Caki2 (cell line): ENCODE data around the gene DAB1. TPM values are rescaled to one million over a fixed set of nuclear protein-coding genes. Genes with fewer than 3 reads are reported as not detected.

ENCODE experiments used
- DNase-seq: peaks from one replicate; pipeline ENCODE4 v3.0.0-alpha.2; 2015; ENCODE audit warnings: low read depth
- in situ Hi-C: cut with HindIII; loops from 2 replicates; pipeline ENCODE4 v1.10.0; 2016; ENCODE audit warnings: low sequenced_read_pairs, low pct_unique_long_range_greater_than_20kb, mixed read lengths
- total RNA-seq: library from RNA; depleted of rRNA; stranded (reverse); fragments of >200 nt; shearing (Covaris generic); gene quantifications from 2 replicates; pipeline ENCODE4 v1.2.3, GENCODE V29; 2014; ENCODE audit warnings: low replicate concordance

The DAB1 gene
- total RNA-seq, 1 experiment from 2014 or later, result not detected

DNA sequence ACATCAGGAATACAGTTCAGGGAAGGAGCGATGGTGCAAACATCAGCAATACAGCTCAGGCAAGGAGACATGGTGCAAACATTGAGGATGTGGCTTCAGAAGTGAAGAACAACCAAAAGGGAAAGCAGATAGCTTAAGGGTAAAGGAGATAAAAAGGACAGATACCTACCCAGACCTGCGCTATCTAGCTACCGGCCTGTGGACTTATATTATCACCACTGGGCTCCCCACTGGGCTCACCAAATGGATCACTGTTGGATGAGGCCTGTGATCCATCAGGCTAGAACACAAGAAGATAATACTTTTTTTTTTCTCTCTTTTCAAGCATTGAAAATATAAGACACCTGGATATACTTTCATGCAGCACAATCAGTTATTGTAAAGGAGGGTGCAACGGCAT, 413.3 kb downstream of the DAB1 start:
- in situ Hi-C loops, result no loop called here
- DNase-seq, result no peak

DNA sequence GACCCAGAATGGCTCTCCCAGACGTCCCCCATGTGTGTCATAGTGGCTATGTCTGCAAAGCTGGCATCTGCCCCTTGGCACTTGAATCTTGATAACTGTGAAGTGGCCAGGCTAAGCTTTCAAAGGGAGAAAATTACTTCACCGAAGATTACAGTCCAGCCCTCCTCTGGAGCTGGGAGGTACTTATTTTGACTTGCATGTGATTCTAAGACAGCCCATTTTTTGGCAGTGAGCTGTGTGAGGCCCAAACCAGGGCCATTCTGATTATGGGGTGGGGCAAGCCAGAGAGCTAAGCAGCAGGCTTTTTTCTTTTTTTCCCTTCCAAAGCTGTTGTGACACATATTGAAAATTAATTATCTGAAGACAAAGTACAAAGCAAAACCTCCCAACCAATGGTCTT, 415.9 kb downstream of the DAB1 start:
- DNase-seq, result no peak
- in situ Hi-C loops, result no loop called here

- in situ Hi-C loops, result no loop called here
- no peak for DNase-seq
Observed at GRCh38 chr1:57007472-57007871, 416.4 kb downstream of the DAB1 start.

- DNase-seq, result no peak
- in situ Hi-C loops, result no loop called here
Observed at GRCh38 chr1:57003398-57004139, 420.3 kb downstream of the DAB1 start.

DNA sequence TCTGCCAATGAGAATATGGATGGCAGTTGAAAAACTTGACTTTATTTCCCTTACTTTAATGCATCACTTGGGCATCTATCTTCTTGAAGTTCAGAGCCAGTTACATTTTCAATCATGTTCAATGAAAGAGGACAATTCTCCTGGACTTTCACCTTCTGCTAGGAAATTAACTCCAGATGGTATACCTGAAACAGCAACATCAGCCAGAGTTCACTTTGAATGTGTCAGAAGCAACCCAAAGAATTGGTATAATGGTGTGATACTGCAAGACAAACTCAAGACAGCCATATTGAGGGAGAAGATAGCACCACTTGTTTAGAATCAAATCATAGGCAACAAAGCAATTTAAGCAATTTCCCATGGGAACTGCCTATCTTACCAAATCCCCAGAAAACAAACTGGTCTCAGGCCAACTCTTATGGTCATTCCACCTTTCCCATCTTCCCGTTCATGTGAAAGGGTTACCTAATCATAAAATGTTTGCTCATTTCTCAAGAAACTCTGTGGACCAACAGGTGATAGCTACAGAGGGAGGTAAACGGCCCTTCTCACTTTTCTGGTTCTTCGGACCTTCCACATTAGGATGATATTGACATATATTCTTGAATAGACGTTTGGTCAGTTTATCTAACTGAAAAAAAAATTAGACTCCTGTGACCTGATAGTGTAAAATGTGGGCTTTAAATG, 428.3 kb downstream of the DAB1 start:
- DNase-seq, result no peak
- in situ Hi-C loops, result no loop called here

DNA sequence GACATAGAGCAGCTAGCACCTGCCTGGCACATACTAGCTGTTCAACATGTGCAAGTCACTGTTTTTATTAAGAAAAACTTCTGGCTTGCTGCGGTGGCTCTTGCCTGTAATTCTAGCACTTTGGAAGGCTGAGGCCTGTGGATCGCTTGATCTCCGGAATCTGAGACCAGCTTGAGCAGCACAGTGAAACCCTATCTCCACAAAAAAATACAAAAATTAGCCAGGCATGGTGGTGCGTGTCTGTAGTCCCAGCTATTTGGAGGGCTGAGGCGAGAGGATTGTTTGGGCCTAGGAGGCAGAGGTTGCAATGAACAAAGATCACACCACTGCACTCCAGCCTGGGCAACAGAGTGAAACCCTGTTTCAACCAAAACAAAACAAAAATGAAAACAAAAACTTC, 430.4 kb downstream of the DAB1 start:
- in situ Hi-C loops, result no loop called here
- no peak for DNase-seq

DNA sequence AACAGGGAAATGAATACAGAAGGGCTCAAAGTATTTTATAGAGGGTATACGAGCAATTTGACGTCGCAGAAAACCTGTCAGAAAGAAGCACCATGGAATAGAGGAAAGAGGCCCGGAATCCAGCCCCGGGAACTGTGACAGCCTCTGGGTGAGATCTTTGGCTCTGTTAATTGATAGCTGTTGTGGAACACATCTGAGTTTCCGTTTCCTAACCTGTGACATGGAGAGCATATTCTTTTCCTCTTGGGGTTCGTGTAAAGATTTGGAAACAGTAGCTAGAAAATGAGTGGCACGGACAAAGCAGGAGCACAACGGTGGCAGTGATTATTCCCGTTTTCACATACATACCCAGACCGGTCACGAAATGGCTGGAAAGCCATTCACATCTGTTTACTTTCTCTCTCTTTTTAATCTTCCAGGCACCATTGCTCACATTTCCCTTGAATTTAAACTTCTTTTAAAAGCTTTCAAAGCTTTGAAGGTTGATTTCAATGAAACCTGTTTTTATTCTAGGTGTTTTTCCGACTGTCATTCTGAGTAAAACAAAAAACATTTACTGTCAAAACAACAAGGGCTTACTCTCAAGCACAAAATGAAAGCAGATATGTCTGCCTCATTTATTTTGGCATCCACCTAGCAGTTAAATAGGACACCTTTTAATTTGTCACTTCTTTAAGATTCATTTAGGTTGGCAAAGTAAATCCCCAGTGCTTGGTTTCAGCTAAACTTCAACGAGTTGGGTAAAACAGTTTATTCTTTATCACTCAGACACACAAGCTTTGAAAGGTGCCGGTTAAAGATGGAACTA, 431.3 kb downstream of the DAB1 start:
- in situ Hi-C loops, result no loop called here
- no peak for DNase-seq

GRCh38 chr1:56991576-56991975, 432.3 kb downstream of the DAB1 start:
- in situ Hi-C loops, result no loop called here
- DNase-seq, result no peak

DNA sequence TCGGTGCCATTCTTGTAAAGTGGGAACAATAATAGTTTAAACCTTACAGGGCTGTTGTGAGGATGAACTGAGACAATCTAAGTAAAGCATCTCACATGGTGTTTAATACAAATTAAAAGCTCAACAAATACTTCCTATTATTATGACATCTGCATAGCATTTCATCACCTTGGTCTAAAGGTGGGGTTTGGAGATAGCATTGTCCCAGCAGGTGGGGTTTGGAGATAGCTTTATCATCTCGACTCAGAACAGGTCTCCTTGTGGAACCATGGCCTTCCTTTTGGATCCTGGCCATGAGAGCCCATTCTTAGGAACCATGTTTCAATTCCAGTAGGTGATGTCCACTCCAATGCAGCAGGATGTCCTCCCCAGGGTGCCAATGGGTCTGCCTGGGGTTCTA, 437.5 kb downstream of the DAB1 start:
- in situ Hi-C loops, result no loop called here
- DNase-seq, result no peak

GRCh38 chr1:56985857-56986256, 438.0 kb downstream of the DAB1 start:
- DNase-seq, result no peak
- in situ Hi-C loops, result no loop called here

GRCh38 chr1:56983484-56983883, 440.4 kb downstream of the DAB1 start:
- in situ Hi-C loops, result no loop called here
- no peak for DNase-seq

DNA sequence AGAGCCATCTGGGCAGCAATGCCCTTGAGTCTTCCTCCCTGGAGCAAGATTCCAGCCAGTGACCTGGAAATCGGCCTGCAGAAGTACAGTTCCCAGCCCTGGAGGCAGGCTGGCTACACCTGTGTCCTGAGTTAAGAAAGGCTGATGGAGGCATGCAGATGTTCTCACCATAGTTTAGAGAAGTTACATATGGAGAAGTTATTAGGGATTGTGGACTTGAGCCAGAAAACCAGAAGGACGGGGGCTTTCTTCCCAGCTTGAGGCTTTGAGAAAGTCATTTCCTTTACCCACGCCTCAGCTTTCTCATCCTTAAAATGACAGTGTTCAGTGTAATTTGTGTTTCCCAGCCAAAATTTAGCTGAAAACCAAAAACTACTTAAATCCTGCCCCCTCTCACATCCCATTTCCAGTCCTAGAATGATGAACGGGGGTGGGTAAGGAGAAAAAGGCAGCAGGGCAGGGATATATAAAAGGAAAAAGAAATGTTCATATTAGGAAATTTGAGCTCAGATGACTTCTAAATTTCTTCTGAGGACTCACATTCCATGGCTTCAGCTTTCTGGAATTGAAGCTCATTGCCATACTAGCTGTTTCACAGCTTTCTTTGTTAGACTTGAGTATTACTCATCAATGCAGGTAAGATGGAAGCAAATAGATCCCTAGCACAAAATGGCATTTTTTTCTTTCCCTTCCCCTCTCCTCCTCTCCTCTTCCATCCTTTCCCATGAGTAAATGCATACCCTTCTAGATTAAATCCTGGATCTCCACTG, 443.7 kb downstream of the DAB1 start:
- in situ Hi-C loops, result no loop called here
- DNase-seq, result no peak

DNA sequence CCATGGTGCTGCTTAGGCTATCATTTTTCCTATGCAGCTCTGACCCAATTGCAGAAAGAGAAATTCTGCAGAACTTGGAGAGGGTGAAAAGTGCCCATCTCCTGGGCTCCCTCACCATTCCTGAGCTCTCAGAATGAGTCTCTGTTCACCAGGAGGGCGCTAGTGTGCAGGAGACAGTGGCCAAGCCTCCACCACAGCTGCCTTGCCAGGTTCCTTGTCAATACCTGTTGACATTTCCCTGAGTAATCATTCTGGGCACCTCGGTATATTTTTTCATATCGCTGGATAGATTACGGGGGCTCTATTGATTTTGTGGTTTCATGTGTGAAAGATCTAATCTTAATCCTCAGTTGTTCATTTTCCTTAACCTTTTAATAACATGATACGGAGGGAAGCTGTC, 445.0 kb downstream of the DAB1 start:
- DNase-seq, result no peak
- in situ Hi-C loops, result no loop called here

GRCh38 chr1:56977910-56978309, 445.9 kb downstream of the DAB1 start:
- in situ Hi-C loops, result no loop called here

DNA sequence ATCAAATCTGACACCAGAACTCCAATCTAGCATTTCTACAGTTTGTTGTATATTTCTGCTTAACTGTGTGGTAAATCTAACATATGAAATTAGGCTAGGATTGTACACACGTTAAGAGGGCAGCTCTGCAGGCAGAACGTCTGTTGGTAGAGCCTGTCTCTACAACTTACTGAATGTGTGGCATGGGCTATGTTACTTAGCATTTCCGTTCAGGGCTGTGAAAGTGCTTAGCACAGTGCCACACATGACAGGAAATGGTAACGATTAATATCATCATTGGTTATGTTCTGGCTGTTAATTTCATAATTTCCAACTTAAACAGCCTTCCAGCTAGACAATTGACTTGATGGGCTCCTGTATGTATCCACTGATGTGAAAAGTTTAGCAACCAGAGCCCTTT, 448.4 kb downstream of the DAB1 start:
- in situ Hi-C loops, result no loop called here

More at GRCh38 chr1:56977910-56978309, 445.9 kb downstream of the DAB1 start:
- DNase-seq, result no peak

DNA sequence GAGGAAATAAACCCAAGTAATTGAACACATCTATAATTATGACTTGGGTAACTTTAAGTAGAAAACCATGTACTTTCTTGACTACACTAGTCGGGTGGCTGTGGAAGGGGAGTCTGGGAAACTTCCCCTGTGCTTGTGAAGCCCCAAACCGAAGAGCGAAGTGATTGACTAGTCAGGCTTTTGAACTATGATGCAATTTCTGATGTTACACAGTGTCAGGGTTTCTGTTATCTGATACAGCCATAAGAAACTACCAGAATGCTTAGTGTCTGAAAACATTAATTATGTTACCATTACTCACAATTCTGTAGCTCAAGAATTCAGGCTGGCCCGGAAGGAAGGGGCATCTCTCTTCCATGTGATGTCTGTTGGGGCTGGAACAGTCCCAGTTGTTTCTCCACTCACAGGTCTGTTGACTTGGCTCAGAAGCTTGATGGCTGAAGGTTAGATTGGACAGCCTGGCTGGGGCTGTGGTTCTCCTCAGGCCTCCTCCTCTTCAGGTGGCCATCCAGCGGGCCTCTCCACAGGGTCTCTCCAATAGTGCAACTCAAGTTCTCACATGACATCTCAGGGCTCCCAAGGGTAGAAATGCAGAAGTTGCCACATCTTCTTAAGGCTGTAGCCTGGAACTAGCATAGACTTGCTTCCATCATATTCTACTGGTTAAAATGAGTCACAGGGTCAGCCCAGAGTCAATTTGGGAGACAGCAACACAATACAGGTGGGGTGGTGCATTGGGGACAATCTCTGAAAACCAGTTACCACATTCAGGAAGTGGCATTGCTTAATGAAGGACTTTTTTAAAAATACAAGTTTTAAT, 449.7 kb downstream of the DAB1 start:
- in situ Hi-C loops, result no loop called here
- no peak for DNase-seq

More for the DNA sequence above, 448.4 kb downstream of the DAB1 start:
- no peak for DNase-seq

DNA sequence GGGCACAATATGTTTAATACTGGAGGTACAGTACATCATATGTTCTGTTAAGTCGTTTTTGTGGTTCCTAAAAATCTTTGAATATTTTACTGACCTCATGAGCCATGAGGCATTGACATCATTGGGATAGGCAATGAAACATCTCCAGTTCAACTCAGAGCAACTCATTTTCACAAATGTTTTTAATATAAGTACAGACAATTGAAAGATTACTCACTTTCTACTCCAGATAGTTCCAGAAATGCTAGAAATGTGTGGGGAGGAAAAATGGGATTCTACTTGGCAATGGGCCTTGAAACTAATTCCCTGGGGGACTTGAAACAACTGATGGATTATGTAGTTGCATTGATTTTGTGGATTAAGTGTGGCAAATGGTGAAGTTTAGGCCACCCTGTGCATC, 450.9 kb downstream of the DAB1 start:
- no peak for DNase-seq
- in situ Hi-C loops, result no loop called here

DNA sequence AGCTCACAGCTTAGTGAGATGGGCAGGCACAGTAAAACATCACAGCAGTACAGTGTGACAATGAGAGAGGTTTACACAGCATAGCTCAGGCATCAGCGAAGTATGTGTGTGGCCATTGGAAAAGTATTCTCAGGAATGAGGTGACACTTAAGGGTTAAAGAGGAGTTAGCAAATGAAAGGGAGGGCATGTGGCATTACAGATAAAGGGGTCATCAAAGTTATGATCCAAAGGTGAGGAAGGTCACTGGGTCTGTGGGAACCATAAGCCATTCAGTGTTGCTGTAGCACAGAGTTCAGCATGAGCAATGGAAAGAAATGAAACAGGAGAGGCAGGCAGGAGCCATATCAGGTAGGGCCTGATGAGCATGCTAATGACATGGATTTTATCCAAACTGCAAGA, 453.6 kb downstream of the DAB1 start:
- in situ Hi-C loops, result no loop called here
- DNase-seq, result no peak
